Effector CD8-positive, alpha-beta T cell (primary cell): ENCODE data around the gene TNF.
A peak's percentile ranks its signal among the peaks of the same experiment; 100 is the strongest.

Experiments
- DNase-seq: peaks from one replicate; lab custom pipeline; 2025; lab: John Stamatoyannopoulos, UW

TNF gene

DNA sequence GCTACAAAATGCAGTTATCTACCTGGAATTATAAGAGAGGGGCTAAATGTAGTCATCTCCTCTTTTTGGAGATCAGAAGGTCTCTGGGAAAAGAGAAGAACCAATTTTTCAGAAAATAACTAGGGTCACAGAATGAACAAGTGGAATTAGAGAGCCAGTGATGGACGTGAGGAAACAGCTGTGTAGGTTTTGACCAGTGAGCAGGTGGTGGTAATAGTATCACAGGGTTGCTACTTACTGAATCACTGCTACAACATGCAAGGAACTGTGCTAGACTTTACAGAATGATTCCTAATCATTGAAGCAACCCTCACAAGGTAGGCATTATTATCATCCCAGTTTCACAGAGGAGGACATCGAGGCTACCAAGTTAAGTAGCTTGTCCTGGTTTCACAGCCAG lies 30.7 kb upstream of the TNF start:
- DNase-seq: no peak

- no peak for DNase-seq
Measured at GRCh38 chr6:31545291-31545690, 30.1 kb upstream of the TNF start.

DNA sequence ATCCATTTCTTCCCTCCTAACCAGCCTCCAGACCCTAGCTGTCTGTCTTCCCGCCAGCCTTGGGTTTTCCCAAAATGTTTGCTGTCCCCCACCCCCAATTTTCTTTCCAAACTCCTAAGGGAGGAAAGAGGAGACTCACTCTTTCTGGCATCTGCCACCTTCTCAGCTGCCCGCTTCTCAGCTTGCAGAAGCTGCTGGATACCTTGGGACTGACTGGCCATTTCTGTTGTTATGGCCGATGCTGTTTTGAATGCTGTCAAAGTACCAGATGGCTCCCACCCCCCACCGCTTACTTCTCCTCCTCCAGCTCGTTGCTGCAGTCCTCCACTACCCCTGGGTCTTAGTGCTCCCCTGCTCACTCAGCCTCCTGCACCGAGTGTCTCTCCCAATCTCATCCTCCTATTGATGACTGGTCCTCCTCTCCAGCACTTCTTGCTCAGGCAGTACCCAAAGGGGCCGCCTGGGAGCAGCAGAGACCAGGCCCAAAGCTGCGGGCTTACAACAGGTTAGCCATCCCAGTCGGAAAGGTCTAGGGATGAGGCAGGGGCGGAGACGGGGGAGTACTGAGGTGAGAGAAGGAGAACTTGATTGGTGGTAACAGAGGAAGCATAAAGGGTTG lies 28.9 kb upstream of the TNF start, which contains the start of gene ATP6V1G2:
ATP6V1G2 (minus strand) TSS at position 270 of the 619 bp plus-strand sequence; CDS start at position 221, 49 bp downstream.
- DNase-seq: peak; percentile 76

DNA sequence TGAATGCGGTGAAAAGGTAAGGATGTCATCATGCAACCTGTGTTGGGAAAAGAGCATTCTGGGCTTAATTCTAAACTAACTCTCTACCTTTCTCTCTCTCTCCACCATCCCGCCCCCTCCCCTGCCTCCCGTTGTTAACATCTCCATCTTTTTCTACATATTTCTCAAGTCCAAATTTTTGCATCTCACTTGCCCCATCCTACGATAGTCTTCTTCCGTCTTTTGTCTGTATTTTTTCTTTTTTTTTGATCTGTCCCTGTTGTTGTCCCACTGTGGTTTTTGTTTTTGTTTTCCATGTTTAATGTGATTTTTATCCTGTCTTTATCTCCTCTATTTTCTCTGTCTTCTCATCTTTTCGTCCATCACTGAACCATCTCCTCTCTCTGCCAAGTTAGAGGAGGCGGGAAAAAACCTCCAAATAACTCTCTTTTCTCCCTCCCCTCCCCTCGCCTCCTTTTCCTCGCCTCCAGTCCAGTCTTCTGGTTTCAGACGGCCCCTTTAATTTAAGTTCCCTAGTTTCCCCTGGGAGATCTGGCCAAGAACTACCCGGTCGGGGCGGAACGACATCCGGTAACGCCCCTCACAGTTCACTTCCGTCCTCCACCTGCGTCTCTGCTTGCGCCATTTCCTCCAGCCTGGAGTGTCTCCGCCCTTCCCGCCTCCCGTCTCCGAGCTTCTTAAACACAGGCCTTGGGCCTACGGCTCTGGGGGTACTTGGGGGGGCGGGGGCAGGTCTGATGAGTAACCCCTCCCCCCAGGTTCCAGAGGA lies 28.2 kb upstream of the TNF start, which contains the start of gene NFKBIL1:
NFKBIL1 (plus strand) TSS at position 651 of the 769 bp plus-strand sequence; CDS start at position 738, 87 bp downstream.
- peak; percentile 80 for DNase-seq

DNA sequence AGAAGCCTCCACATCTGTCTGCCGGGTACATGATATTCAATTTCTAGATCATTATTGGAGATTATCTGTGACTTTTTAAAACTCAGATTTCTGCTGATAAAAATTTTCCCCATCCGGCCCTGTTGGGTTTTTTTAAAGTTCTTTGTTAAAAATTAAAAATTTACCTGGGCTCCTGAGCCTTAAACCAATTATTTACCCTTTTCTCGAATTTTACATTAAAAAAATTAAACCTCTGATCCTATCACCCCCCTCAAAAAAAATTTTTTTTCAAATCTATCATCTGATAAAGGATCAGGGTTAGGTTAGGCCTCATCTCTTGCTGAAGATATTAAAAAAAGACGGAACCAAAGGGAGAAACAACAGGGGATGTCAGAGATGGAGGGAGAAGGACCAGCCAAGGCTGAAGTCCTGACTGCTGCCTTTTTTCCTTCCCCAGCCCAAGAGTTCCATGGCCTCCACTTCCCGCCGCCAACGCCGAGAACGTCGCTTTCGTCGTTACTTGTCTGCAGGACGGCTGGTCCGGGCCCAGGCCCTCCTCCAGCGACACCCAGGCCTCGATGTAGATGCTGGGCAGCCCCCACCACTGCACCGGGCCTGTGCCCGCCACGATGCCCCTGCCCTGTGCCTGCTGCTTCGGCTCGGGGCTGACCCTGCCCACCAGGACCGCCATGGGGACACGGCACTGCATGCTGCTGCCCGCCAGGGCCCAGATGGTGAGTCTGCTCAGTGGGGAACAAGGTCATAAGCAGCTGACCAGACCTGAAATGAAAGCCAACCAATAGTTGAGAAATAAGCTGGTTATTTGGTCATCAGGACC lies 27.4 kb upstream of the TNF start:
- no peak for DNase-seq

GRCh38 chr6:31548544-31548873 lies 26.9 kb upstream of the TNF start:
- DNase-seq: no peak

GRCh38 chr6:31551371-31551770 lies 24.0 kb upstream of the TNF start:
- DNase-seq: peak; percentile 30

DNA sequence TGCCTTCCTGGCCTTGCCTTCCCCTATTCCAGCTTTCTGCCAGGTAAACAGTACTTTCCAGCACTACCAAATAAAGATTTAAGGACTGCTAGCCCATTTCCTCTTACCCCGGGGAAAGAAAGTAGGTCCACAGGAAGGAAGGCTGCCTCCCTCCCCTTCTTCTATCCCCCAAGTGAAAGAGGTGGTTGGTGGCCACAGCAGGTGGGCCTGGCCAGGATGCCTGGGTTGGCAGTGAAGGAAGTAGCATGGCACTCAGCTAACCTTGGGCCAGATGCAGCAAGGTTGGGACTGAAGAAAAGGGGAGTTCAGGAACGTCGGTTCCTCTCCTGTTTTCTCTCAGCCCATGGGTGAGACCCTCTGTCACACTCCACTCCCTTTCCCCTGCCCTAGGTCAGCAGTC lies 19.1 kb upstream of the TNF start:
- DNase-seq: no peak

GRCh38 chr6:31557443-31558317 lies 17.7 kb upstream of the TNF start:
- no peak for DNase-seq

DNA sequence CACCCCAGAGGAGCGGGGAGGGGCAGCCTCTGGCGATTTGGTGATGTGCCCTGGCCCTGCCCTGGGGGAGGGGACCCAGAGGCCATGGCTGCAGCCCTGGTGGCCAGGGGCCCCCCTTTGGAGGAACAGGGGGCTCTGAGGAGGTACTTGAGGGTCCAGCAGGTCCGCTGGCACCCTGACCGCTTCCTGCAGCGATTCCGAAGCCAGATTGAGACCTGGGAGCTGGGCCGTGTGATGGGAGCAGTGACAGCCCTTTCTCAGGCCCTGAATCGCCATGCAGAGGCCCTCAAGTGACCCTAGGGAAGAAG lies 17.1 kb upstream of the TNF start:
- DNase-seq: no peak

- DNase-seq: peak; percentile 21
Measured at GRCh38 chr6:31558631-31559500, 16.5 kb upstream of the TNF start.

DNA sequence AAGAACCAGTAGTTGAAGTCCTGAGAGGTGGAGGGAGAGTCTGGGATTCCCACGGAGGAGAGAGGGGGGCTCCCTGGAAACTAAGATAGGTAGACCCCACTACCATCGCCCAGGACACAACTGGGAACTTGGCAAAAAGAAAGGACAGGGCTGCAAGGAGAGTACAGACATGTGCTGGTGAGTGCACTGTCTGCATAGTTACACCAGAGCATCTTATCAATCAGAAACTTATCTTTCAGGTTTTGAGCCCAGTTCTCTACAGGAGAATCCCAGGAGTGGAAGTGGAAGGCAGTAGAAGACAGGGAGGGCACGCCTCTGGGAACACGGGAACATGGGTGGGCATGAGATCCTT lies 15.8 kb upstream of the TNF start:
- no peak for DNase-seq

DNA sequence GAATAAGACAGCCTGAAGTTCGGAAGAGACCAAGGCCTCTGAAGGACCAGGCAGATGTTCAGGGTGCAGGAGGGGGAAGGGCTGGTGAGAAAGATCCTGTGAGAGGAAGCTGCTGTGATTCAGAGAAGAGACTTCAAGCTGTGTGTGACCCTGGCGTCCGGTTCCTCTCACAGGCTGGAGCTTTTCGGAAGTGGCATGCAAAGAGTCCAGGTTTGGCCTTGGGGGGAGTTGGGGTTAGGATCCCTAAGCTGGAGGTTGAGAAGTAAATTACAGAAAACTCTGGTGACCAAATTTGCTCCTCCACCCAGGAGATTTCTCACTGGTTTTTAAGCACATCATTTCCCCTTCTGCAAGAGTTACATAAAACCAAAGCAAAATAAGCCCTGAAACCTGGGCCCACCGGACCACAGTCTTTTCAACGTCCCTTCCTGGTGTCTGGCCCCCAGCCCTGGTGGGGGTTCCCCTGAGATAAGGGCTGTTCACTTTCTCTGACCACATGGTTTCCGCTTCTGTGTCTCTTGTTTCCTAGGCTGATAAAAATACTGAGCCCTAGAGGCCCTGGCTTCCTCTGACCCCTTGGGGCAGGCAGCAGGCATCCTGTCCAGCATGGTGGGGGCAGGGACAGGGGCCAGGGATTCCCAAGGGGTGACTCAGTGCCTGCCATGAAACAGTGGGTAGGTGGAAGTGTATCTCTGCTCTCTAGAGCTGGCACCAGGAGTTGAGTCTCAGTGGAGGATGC lies 15.2 kb upstream of the TNF start:
- DNase-seq: no peak

DNA sequence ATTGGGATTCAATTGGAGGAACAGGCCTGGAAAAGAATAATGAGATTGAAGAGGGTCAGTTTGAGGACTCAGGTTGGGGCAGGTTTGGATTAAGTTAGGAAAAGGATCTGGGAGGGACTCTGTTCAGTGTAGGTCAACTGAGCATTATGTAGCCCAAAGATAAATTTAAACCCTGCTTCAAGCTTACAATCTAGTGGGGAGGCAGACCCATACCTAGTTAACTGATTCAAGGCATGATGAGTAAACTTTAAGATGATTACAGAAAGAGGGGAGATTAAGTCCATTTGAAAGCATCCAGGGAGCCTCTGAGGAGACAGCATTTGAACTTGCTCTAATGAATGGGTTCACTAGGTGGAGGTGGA lies 14.7 kb upstream of the TNF start:
- no peak for DNase-seq

- DNase-seq: no peak
Measured at GRCh38 chr6:31567531-31568370, 7.6 kb upstream of the TNF start.

DNA sequence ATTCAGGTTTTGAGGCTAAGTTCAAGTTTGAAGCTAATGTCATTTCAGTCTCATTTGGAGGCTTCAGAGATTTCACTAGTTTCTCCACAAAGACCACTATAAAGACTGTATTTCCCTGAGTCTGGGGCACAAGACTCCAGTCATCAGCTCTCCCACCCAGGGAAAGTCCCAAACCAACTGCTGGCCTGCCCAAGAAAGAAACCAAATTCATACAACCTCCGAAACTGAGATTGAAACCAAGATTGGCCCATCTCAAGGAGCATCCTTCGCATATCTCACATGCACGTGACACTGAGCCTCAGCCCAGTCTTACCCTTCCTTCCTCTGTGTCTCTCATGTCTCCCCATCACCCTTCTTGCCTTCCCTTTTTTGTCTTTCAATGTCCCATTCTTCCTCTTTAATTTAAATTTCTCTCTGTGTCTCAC lies 6.8 kb upstream of the TNF start:
- DNase-seq: peak; percentile 34

- no peak for DNase-seq
Measured at GRCh38 chr6:31569861-31570536, 5.4 kb upstream of the TNF start.

GRCh38 chr6:31572041-31572911 lies 3.1 kb upstream of the TNF start, which contains the start of gene LTA:
Gene LTA (plus strand): TSS chr6:31572289. CDS start chr6:31572743, 454 bp downstream.
- DNase-seq: peak; percentile 58
